ENCODE data around the gene HERPUD1. TPM values are rescaled to one million over a fixed set of nuclear protein-coding genes. Genes with fewer than 3 reads are reported as not detected.

The HERPUD1 gene
- total and polyA plus RNA-seq, 8 donors, result 78.2 to 298 (median 203) TPM

DNA sequence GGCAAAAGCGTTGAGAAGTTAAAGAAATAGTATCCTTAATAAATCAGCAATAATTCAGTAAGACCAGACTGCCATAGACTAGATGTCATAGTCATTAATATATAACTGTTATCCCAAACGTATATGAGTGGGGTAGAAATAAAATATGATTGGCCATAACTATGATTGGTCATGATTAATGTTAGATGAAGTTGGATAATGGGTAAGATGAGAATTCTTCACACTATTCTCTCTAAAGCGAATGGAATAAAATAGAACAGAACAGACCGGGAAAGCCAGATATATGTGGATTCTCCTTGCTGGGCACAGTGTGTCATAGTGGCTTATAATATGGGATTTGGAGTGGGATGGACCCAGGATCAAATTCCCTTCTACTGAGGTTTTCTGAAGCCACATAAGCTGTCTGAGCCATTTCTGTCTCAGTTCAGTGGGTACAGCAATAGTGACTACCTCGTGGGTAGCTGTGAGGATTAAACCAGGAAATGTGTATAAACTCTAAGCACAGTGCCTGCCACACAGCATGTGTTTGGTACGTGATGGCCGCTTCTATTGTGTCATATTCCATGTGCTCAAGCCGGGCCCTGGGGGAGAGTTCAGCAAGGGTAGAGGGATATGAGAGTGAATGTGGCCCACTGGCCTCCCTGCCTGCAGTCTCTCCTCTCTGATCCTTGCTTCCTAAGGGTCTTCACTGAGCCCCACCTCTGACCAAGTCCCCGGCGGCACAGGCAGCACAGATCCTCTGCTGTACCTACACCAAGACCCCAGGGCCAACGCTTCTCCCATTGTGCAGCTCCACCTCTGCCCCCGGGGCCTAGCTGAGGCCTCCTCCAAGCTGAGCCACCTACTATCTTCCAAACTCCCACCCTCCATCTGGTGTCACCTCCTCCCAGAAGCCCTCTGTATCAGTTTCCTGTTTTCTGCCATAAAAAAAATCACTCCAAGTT, 33.5 kb downstream of the HERPUD1 start:
- intact Hi-C loops (cut with DNase I), result no loop called here
- no peak for TF ChIP-seq CTCF (IDR thresholded peaks at IDR 0.05)
- Histone ChIP-seq H3K27me3 (no peaks in the 10 kb centered on the region), H3K4me1 (peaks cover 0 to 3% (median 0%) of the 10 kb centered on the region in 3 donors), H3K4me3 (no peak overlapping the region), H3K27ac (no peak overlapping the region), H3K9me3 (no peaks in the 10 kb centered on the region), H3K36me3 (no peaks in the 10 kb centered on the region)
- ATAC-seq, result peak in 1 of 4 donors; percentile 35
- no peak for FAIRE-seq
- WGBS, 2 donors, result 78 to 93% methylated on average over 12 of the region's 12 CpGs
- DNase-seq, result no peak

DNA sequence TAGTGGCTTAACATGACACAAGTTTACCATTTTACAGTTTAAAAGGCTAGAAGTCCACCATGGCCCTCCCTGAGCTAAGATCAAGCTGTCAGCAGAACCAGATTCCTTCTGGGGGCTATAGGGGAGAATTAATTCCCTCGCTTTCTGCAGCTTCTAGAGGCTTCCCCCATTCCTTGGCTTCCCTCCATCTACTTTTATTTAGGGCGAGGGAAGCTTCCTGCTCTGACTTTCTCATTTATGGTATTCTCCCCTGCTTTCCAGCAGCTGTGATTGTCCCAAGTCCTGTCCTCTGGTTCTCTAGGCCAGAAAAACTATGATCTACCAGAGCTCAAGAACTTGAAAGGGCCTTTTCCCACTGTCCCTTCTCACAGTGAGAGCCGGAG, 34.1 kb downstream of the HERPUD1 start:
- 86 to 91% methylated on average over 3 of the region's 3 CpGs for WGBS, 2 donors
- Histone ChIP-seq H3K27ac (no peak overlapping the region), H3K4me1 (peaks cover 0 to 6% (median 0%) of the 10 kb centered on the region in 3 donors), H3K36me3 (no peaks in the 10 kb centered on the region), H3K27me3 (no peaks in the 10 kb centered on the region), H3K4me3 (no peak overlapping the region), H3K9me3 (no peaks in the 10 kb centered on the region)
- no peak for DNase-seq
- no peak for ATAC-seq
- intact Hi-C loops (cut with DNase I), result no loop called here
- FAIRE-seq, result no peak
- no peak for TF ChIP-seq CTCF (IDR thresholded peaks at IDR 0.05)

- intact Hi-C loops (cut with DNase I), result no loop called here
- peaks cover 0 to 7% (median 0%) of the 10 kb centered on the region in 3 donors for H3K4me1 ChIP-seq
- no peak overlapping the region for H3K27ac ChIP-seq
- no peak overlapping the region for H3K4me3 ChIP-seq
- no peaks in the 10 kb centered on the region for H3K9me3 ChIP-seq
- no peak for TF ChIP-seq CTCF (IDR thresholded peaks at IDR 0.05)
- no peaks in the 10 kb centered on the region for H3K27me3 ChIP-seq
- no peak for FAIRE-seq
- ATAC-seq, result no peak
- no peak for DNase-seq
- WGBS, 2 donors, result 25 to 26% methylated on average over 2 of the region's 2 CpGs
- H3K36me3 ChIP-seq, result no peaks in the 10 kb centered on the region
Measured at GRCh38 chr16:56967733-56968132, 35.8 kb downstream of the HERPUD1 start.

GRCh38 chr16:56969769-56970168, 37.8 kb downstream of the HERPUD1 start:
- Histone ChIP-seq H3K4me1 (peaks cover 0 to 4% (median 0%) of the 10 kb centered on the region in 3 donors), H3K27me3 (no peaks in the 10 kb centered on the region), H3K4me3 (no peak overlapping the region), H3K36me3 (no peaks in the 10 kb centered on the region), H3K27ac (no peak overlapping the region), H3K9me3 (no peaks in the 10 kb centered on the region)
- intact Hi-C loops (cut with DNase I), result no loop called here
- FAIRE-seq, result no peak
- DNase-seq, result no peak
- no peak for TF ChIP-seq CTCF (IDR thresholded peaks at IDR 0.05)
- ATAC-seq, result no peak
- WGBS, 2 donors, result 89 to 90% methylated on average over 7 of the region's 7 CpGs
